Keratinocyte (primary cell): Measurements from ENCODE around the gene DSCAM. TPM values are rescaled to one million over a fixed set of nuclear protein-coding genes. Genes with fewer than 3 reads are reported as not detected.

ENCODE experiments used
- DNase-seq: peaks from one replicate; pipeline ENCODE4 v3.0.0-alpha.2; 2011; ENCODE audit warnings: low read depth, missing footprints, low spot score
- FAIRE-seq: peaks from 2 replicates; lab custom pipeline; 2011; peaks lifted over from hg19 to GRCh38; lab: Jason Lieb, UNC
- H2AFZ ChIP-seq: 2 replicates; pipeline ENCODE4 v1.6.0; 2012; ENCODE audit warnings: low read length, control low read depth, inconsistent platforms; ENCODE audit not compliant: control insufficient read depth
- H3K27ac ChIP-seq: 2 replicates; pipeline ENCODE4 v1.5.1; 2011; ENCODE audit warnings: low read length; ENCODE audit not compliant: control insufficient read depth, insufficient read depth
- H3K27me3 ChIP-seq: 3 replicates; pipeline ENCODE4 v1.6.0; 2011; ENCODE audit warnings: low read length; ENCODE audit not compliant: control insufficient read depth, insufficient read depth; ENCODE audit errors: extremely low read depth
- H3K36me3 ChIP-seq, 2 experiments: 2 replicates in 1 of 2; 3 replicates in 1 of 2; pipeline ENCODE4 v1.5.1; 2011; ENCODE audit warnings: low read length in 2 of 2, mild to moderate bottlenecking in 1 of 2; ENCODE audit not compliant: control insufficient read depth in 2 of 2, insufficient read depth in 2 of 2; ENCODE audit errors: extremely low read depth in 1 of 2
- H3K4me1 ChIP-seq: 3 replicates; pipeline ENCODE4 v1.5.1; 2011; ENCODE audit warnings: low read length; ENCODE audit not compliant: control insufficient read depth, insufficient read depth; ENCODE audit errors: extremely low read depth
- H3K4me2 ChIP-seq: 3 replicates; pipeline ENCODE4 v1.6.0; 2011; ENCODE audit warnings: low read depth, low read length; ENCODE audit not compliant: control insufficient read depth, insufficient read depth; ENCODE audit errors: extremely low read depth
- H3K4me3 ChIP-seq, 3 experiments: fragments of 200-600 bp in 1 of 3; sonication (generic) in 1 of 3; 2 replicates in 2 of 3; 3 replicates in 1 of 3; pipeline ENCODE4 v1.5.1; 2011 to 2016; ENCODE audit warnings: low read length in 3 of 3, mild to moderate bottlenecking in 3 of 3, control low read depth in 2 of 3, inconsistent platforms in 1 of 3, low read depth in 1 of 3, mixed read lengths in 1 of 3, mixed run types in 1 of 3, moderate library complexity in 1 of 3; ENCODE audit not compliant: control insufficient read depth in 2 of 3, insufficient read depth in 2 of 3; ENCODE audit errors: extremely low read depth in 1 of 3
- H3K79me2 ChIP-seq: 2 replicates; pipeline ENCODE4 v1.6.0; 2012; ENCODE audit warnings: low read length; ENCODE audit not compliant: control insufficient read depth, insufficient read depth
- H3K9ac ChIP-seq: 3 replicates; pipeline ENCODE4 v1.6.0; 2011; ENCODE audit warnings: low read length; ENCODE audit not compliant: control insufficient read depth, insufficient read depth; ENCODE audit errors: extremely low read depth
- H3K9me1 ChIP-seq: 3 replicates; pipeline ENCODE4 v1.6.0; 2011; ENCODE audit warnings: low read length; ENCODE audit not compliant: control insufficient read depth, insufficient read depth; ENCODE audit errors: extremely low read depth
- H3K9me3 ChIP-seq: 2 replicates; pipeline ENCODE4 v1.5.1; 2012; ENCODE audit warnings: low read depth, low read length; ENCODE audit not compliant: control insufficient read depth
- H4K20me1 ChIP-seq: 3 replicates; pipeline ENCODE4 v1.6.0; 2011; ENCODE audit warnings: low read length; ENCODE audit not compliant: control insufficient read depth, insufficient read depth; ENCODE audit errors: extremely low read depth
- CTCF ChIP-seq, 3 experiments: IDR thresholded peaks in 1 of 3; conservative IDR thresholded peaks in 1 of 3; optimal IDR thresholded peaks in 1 of 3; 2 replicates in 2 of 3; 3 replicates in 1 of 3; pipeline versions ENCODE3 to v1.5.1; 2011; ENCODE audit warnings: low read length in 3 of 3, mild to moderate bottlenecking in 3 of 3, moderate library complexity in 2 of 3, control low read depth in 1 of 3, inconsistent platforms in 1 of 3; ENCODE audit not compliant: insufficient read depth in 2 of 3; ENCODE audit errors: extremely low read depth in 1 of 3
- EZH2 ChIP-seq: IDR thresholded peaks from one replicate; pipeline ENCODE4 v1.6.1; 2012; ENCODE audit warnings: inconsistent platforms, mild to moderate bottlenecking, low read length, moderate library complexity
- dilution Hi-C: fragments of 300-500 bp; cut with MboI; formaldehyde crosslinking; loops from one replicate; pipeline ENCODE4 v1.7.0; 2020; ENCODE audit warnings: low sequenced_read_pairs; ENCODE audit not compliant: extremely low pct_ligation_motif_present
- polyA plus RNA-seq, 5 experiments: library from polyadenylated mRNA; depleted of rRNA in 3 of 5; stranded (reverse) in 3 of 5; stranded (forward) in 1 of 5; unstranded in 1 of 5; fragments of >200 nt; gene quantifications; 1 replicate in 1 of 5; 2 replicates in 3 of 5; 3 replicates in 1 of 5; pipeline versions ENCODE4 v1.2.1 to v1.2.3, GENCODE V29; 2011 to 2012; ENCODE audit warnings: missing spikeins in 2 of 5, low read depth in 1 of 5, low replicate concordance in 1 of 5

The DSCAM gene
- polyA plus RNA-seq, 1 donor (not counting 4 experiments of a cell fraction or from before 2014, with no cell fraction given): 2.1 TPM

GRCh38 chr21:40194185-40194980, 652.6 kb downstream of the DSCAM start:
- DNase-seq (no peak), FAIRE-seq (no peak)
- Histone ChIP-seq H3K27ac (no peak overlapping the region), H3K9me3 (no peaks in the 10 kb centered on the region), H3K36me3 (no peaks in the 10 kb centered on the region), H3K4me1 (no peaks in the 10 kb centered on the region), H4K20me1 (no peaks in the 10 kb centered on the region), H3K4me2 (no peak overlapping the region), H3K9ac (no peak overlapping the region), H3K79me2 (no peaks in the 10 kb centered on the region), H3K27me3 (no peaks in the 10 kb centered on the region), H3K9me1 (no peaks in the 10 kb centered on the region), H2AFZ (no peak overlapping the region), H3K4me3 (no peak overlapping the region)
- TF ChIP-seq EZH2 (no peak), CTCF (optimal IDR thresholded peaks at IDR 0.05 in 1 of 3, IDR thresholded peaks at IDR 0.05 in 1 of 3, conservative IDR thresholded peaks at IDR 0.05 in 1 of 3; ENCODE audit: extremely low read depth in 1 of 3, insufficient read depth in 2 of 3, low read length in 3 of 3) (no peak)
- dilution Hi-C loops: no loop called here

- dilution Hi-C loops: no loop called here
- TF ChIP-seq EZH2: no peak
- TF ChIP-seq CTCF (optimal IDR thresholded peaks at IDR 0.05 in 1 of 3, IDR thresholded peaks at IDR 0.05 in 1 of 3, conservative IDR thresholded peaks at IDR 0.05 in 1 of 3; ENCODE audit: extremely low read depth in 1 of 3, insufficient read depth in 2 of 3, low read length in 3 of 3): no peak
- Histone ChIP-seq H3K4me1 (no peaks in the 10 kb centered on the region), H3K9me3 (no peaks in the 10 kb centered on the region), H2AFZ (no peak overlapping the region), H3K27me3 (no peaks in the 10 kb centered on the region), H3K4me3 (no peak overlapping the region), H3K36me3 (no peaks in the 10 kb centered on the region), H4K20me1 (no peaks in the 10 kb centered on the region), H3K79me2 (no peaks in the 10 kb centered on the region), H3K4me2 (no peak overlapping the region), H3K27ac (no peak overlapping the region), H3K9me1 (no peaks in the 10 kb centered on the region), H3K9ac (no peak overlapping the region)
- DNase-seq: no peak
- no peak for FAIRE-seq
Measured at GRCh38 chr21:40191616-40192015, 655.3 kb downstream of the DSCAM start.
